ENCODE results near the gene CENPE. TPM values are rescaled to one million over a fixed set of nuclear protein-coding genes. Genes with fewer than 3 reads are reported as not detected.

Gene CENPE
- total RNA-seq, 2 experiments from 2014 or later, result 36.7 to 39.0 TPM

- H3K9me3 Mint-ChIP-seq, result no peaks in the 10 kb centered on the region
- no peak overlapping the region for H3K27ac Mint-ChIP-seq
- CTCF ChIA-PET, result interaction anchor here (0.8 to 7.5 kb wide), 7 partner anchors 14 to 665 kb away, joined by 3 to 71 read pairs (median 8); partner anchors contain the start of gene SLC9B2
- H3K36me3 Mint-ChIP-seq (ENCODE audit: low read depth), result no peaks in the 10 kb centered on the region
- POLR2A ChIA-PET, result interaction anchor here (1.5 to 1.6 kb wide), 2 partner anchors 18 to 20 kb away, joined by 4 read pairs; no protein-coding TSS in a partner anchor
- ATAC-seq, result no peak
- no peak for TF ChIP-seq CTCF (IDR thresholded peaks at IDR 0.05)
- H3K4me3 Mint-ChIP-seq, result no peak overlapping the region
- no peaks in the 10 kb centered on the region for H3K27me3 Mint-ChIP-seq
- intact Hi-C loops (cut with micrococcal nuclease), result loop anchor here (5.0 to 10.0 kb wide), 2 partner anchors 473 to 660 kb away; no protein-coding TSS in a partner anchor
- no peak for DNase-seq
- peaks cover 39% of the 10 kb centered on the region for H3K4me1 Mint-ChIP-seq (ENCODE audit: low read depth)
These were observed 103.1 kb downstream of the CENPE start for GRCh38 chr4:103095080-103095479.

DNA sequence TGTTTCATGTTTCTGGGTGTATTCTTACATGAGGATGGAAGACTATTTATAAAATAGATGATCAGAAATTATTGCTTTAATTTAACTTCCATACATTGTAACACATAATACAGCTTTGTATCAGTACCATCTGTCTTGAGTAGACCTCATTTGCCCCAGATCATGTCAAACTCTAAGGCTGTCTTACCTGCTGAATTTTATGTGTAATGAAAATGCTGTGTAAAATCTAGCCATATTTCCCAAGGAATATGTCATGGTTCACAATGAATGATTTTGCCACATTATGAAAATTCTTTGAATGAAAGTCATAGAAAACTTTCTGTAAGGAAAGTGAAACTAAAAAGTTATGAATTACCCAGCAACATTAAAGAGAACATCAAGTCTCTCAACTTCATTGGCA is 105.9 kb downstream of the CENPE start:
- H3K4me1 Mint-ChIP-seq (ENCODE audit: low read depth), result peaks cover 21% of the 10 kb centered on the region
- H3K27me3 Mint-ChIP-seq, result no peaks in the 10 kb centered on the region
- POLR2A ChIA-PET, result interaction anchor here (1.2 to 1.5 kb wide), 2 partner anchors 12 to 15 kb away, joined by 3 read pairs; partner anchors contain the start of gene SLC9B2

DNA sequence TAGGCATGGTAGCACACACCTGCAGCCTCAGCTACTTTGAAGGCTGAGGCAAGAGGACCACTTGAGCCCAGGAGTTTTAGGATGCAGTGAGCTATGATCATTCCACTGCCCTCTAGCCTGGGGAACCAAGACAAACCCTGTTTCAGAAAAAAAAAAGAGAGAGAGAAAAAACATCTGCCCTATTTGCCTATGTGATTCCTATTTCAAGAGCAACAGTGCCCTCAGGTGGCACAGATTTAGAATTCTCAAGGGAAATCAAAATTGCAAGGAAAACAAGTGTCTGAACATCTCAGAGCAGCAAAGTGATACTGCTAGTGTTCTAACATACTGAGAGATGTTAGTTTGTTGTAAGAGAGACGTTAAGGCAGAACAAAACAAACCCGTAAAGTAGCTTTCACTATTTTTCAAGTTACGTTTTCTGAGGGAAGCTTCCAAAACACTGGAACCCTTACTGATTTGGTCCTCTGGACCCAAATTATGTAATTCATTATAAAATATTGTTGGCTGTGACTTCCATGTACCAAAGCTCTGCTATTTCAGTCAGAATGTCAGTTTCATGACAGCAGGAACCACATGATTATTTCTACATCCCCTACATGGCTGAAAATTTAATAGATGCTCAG is 106.4 kb downstream of the CENPE start:
- Mint-ChIP-seq H3K27me3 (no peaks in the 10 kb centered on the region), H3K36me3 (ENCODE audit: low read depth) (peaks cover 2% of the 10 kb centered on the region), H3K4me1 (ENCODE audit: low read depth) (peaks cover 17% of the 10 kb centered on the region), H3K4me3 (no peak overlapping the region), H3K9me3 (no peaks in the 10 kb centered on the region), H3K27ac (peak overlapping the region; percentile 53)
- DNase-seq (peak; percentile 61), ATAC-seq (peak; percentile 78)
- intact Hi-C loops (cut with micrococcal nuclease), result loop anchor here (5.0 to 10.0 kb wide), 2 partner anchors 44 to 657 kb away; no protein-coding TSS in a partner anchor
- ChIA-PET CTCF (interaction anchor here (0.6 to 7.5 kb wide), 26 partner anchors 9 to 661 kb away, joined by 3 to 78 read pairs (median 4); partner anchors contain the start of genes BDH2 and SLC9B2), POLR2A (interaction anchor here (1.2 to 1.8 kb wide), 3 partner anchors 12 to 16 kb away, joined by 3 to 4 read pairs (median 3); partner anchors contain the start of gene SLC9B2)
- peak; percentile 79 for TF ChIP-seq CTCF (IDR thresholded peaks at IDR 0.05)

More for the DNA sequence above, 105.9 kb downstream of the CENPE start:
- peak overlapping the region; percentile 6 for H3K4me3 Mint-ChIP-seq
- no peaks in the 10 kb centered on the region for H3K9me3 Mint-ChIP-seq
- intact Hi-C loops (cut with micrococcal nuclease), result loop anchor here (5.0 to 10.0 kb wide), 2 partner anchors 45 to 657 kb away; no protein-coding TSS in a partner anchor
- no peak for TF ChIP-seq CTCF (IDR thresholded peaks at IDR 0.05)
- DNase-seq, result no peak
- CTCF ChIA-PET, result interaction anchor here (0.6 to 7.5 kb wide), 17 partner anchors 8 to 661 kb away, joined by 3 to 78 read pairs (median 5); partner anchors contain the start of genes BDH2 and SLC9B2
- H3K27ac Mint-ChIP-seq, result peak overlapping the region; percentile 53
- peaks cover 2% of the 10 kb centered on the region for H3K36me3 Mint-ChIP-seq (ENCODE audit: low read depth)
- no peak for ATAC-seq

DNA sequence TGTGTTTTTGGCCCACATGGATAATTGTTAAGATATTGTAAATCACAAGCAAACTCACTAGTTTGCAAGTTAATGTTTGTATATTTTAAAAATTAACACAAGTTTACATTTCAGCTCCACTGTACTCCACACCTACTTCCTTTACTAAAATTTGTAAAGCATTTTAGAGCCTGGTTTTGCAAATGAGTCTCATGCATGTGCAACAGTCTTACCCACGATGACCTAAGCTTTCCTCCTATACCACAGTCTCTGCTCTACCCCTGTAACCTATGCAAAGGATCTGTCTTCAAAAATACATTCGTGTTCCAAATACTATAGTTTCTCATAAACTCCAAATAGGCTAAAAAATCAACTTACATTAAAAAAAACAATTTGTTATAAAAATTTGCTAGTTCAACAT is 108.7 kb downstream of the CENPE start:
- H3K9me3 Mint-ChIP-seq, result no peaks in the 10 kb centered on the region
- no peak for ATAC-seq
- peaks cover 2% of the 10 kb centered on the region for H3K36me3 Mint-ChIP-seq (ENCODE audit: low read depth)
- POLR2A ChIA-PET, result no interaction called here
- H3K4me3 Mint-ChIP-seq, result no peak overlapping the region
- no peaks in the 10 kb centered on the region for H3K27me3 Mint-ChIP-seq
- H3K27ac Mint-ChIP-seq, result no peak overlapping the region
- intact Hi-C loops (cut with micrococcal nuclease), result no loop called here
- peaks cover 16% of the 10 kb centered on the region for H3K4me1 Mint-ChIP-seq (ENCODE audit: low read depth)
- DNase-seq, result no peak
- TF ChIP-seq CTCF (IDR thresholded peaks at IDR 0.05), result no peak
- CTCF ChIA-PET, result interaction anchor here (1.0 to 7.5 kb wide), 6 partner anchors 9 to 469 kb away, joined by 3 to 78 read pairs (median 23); partner anchors contain the start of genes BDH2 and SLC9B2

GRCh38 chr4:103086551-103086950 is 111.6 kb downstream of the CENPE start:
- DNase-seq (no peak), ATAC-seq (no peak)
- H3K27ac Mint-ChIP-seq, result no peak overlapping the region
- peaks cover under 1% of the 10 kb centered on the region for H3K4me1 Mint-ChIP-seq (ENCODE audit: low read depth)
- ChIA-PET CTCF (interaction anchor here (0.9 kb wide), 1 partner anchor 16 kb away, joined by 3 read pairs; no protein-coding TSS in a partner anchor), POLR2A (no interaction called here)
- no peaks in the 10 kb centered on the region for H3K9me3 Mint-ChIP-seq
- H3K27me3 Mint-ChIP-seq, result no peaks in the 10 kb centered on the region
- TF ChIP-seq CTCF (IDR thresholded peaks at IDR 0.05), result no peak
- peaks cover 4% of the 10 kb centered on the region for H3K36me3 Mint-ChIP-seq (ENCODE audit: low read depth)
- intact Hi-C loops (cut with micrococcal nuclease), result no loop called here
- H3K4me3 Mint-ChIP-seq, result no peak overlapping the region
